CD4-positive, alpha-beta T cell treated with Interleukin-12 subunit alpha and Interleukin-12 subunit beta, for 1 hour (primary cell): ENCODE data around the gene TWF2.
"Not testable (repeated sequence)": the region's sequence is repeated elsewhere in the genome, so short reads cannot be mapped to it uniquely, and the experiment has no call there.

Experiments
- DNase-seq: peaks from one replicate; pipeline ENCODE4 v3.0.0-alpha.2; 2020

The TWF2 gene

DNA sequence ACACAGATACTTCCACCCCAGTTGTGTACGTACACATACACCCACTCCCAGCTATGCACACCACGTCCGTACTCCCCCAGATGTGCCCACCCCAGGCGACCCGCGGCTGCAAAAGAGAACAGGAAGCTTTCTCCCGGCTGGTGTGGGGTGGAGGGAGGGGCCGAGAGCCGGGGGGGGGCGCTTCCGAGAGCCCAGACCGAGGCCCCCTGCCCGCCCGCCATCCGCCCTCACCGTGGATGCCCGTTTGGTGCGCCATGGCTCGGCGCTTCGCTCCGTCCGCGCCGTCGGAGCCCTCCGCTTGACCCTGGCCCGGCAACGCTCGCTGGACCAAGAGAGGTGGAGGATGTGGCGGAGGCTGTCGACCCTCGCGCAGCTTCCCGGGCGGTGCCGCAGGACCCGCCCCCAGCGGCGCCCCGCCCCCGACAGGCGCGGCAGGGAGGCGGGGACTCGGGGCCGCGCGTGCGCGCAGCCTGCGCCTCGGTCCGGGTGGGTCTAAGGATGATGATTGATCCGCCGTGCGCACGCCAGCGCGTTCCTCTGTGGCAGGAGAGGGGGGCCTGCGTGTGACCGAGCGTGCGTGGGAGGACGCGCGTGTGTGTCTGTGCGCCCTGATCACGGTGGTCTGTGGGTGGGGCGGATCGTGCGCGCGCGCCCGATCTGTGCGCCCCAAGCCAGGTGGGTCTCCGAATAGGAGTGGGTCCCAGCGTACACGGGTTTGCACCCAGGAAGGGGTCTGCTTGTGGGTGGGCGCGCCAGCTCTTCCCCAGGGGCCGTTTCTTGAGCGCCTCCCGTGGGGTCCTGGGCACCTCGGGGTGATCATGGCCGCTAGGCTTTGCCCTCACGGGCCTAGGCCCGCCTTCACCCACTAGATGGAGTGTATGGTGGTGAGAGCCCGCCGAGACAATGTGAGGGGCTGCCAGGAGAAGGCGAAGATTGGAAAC is at the start of gene TWF2:
TWF2 (minus strand) TSS at position 398 of the 941 bp plus-strand sequence; CDS start at position 256, 142 bp downstream.
- DNase-seq: peak; percentile 88

DNA sequence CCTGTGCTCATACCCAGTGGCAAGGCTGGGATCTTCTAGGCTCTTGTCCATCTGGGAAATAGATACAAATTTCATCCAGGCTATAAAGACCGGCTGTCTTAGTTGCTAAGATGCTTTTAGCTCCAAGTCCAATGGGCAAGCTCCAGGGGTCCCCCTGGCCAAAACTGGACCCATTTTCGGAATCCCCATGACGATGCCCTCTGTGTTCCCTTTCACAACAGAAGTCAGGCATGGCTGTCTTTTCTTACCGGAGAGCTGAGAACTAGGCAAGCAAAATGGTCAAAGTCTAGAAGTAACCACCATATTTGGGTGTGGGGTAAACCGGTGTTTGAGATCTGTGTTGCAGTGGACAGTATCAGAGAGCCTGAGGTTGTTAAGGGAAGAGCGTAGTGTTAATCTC is 49.7 kb upstream of the TWF2 start:
- DNase-seq: no peak

DNA sequence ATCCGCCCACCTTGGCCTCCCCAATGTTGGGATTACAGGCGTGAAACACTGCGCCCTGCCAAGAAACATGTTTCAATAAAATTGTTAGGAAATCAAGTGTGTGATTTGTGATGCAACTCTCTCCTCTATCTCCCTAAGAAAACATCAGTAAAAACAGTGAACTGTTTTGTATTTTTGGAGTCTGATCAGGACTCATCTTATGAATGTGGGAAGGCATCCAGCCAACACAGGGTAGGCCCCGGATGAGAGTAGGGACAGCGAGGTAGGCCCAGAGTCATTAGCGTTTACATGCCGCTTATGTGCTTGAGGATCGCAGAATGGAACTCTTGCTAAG is 47.8 kb upstream of the TWF2 start:
- no peak for DNase-seq

DNA sequence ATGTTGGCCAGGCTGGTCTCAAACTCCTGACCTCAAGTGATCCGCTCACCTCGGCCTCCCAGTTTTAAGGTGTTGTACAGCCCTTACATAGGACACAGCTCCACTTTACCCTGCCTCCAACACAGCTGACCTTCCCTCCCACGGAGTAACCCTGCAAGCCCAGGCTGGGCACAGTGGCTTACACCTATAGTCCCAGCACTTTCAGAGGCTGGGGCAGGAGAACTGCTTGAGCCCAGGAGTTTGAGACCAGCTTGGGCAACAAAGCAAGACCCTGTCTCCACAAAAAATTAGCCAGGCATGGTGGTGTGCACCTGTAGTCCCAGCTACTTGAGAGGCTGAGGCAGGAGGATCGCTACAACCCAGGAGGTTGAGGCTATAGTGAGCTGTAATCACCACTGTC is 45.1 kb upstream of the TWF2 start:
- not testable (repeated sequence) for DNase-seq

DNA sequence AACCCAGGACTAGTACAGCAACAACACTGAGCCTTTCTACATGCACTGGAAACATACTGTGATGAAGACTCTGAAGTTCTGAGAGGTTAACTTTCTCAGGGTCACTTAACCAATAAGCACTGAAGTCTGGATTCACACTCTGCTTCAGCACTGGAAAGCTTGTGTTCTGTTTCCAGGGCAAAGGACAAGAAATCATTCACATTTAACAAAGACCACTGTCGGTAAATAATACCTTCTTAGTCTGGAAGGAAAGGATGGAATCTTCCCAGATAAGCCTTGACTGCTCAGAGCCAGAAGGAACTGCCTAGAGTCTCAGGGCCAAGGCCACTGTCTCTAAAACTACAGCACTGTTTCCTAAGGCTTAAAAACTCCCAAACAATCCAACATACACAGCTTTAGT is 44.3 kb upstream of the TWF2 start:
- DNase-seq: no peak

DNA sequence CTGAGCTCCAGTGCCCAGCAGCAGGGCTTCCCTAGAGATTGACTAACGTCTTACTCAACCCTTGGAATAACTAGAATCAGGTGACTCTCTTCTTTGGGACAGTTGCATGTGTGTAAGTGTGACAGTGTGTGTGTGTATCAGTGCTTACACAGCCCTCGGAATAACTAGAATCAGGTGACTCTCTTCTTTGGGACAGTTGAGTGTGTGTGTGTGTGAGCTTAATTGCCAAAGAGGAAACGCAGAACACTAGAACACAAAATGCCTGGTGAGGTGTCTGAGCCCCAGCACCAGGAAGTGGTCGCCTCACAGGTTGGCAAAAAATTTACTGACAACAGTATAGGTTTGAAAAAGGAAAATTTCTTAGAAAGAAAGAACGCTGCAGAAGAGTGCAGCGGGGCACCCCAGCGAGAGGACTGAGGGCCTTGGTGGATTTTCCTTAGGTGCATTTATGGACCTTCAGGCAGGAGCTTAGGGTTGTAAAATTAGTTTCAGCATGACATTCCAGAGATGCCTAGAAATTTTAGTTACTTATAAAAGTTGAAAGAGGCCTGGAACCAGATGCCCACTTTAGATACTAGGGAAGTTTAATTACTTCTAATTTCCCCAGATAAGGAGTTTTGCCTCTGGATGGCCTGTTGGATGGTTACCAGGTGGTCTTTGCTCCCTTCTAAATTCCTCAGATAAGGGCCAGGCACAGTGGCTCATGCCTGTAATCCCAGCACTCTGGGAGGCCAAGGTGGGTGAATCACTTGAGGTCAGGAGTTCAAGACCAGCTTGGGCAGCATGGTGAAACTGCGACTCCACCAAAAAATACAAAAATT is 43.2 kb upstream of the TWF2 start:
- DNase-seq: peak; percentile 71

DNA sequence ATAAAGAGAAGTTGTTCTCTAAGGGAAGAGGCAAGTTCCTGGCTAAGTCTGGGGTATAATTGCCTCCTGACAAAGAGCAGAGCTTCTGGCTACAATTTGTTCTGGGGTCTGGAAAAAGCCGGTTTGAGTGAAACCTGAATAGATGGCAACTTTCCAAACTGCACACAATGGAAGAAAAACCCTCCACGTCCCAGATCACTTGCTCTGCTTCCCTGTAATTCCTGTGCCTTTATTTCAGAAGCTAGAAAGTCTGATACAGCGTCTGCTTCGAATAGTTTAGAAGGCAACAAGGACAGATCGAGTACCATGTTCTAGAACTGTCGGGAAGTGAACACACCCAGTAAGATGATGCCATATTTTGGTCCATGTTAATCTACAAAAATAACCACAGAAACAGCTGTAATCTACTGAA is 41.1 kb upstream of the TWF2 start:
- DNase-seq: no peak

DNA sequence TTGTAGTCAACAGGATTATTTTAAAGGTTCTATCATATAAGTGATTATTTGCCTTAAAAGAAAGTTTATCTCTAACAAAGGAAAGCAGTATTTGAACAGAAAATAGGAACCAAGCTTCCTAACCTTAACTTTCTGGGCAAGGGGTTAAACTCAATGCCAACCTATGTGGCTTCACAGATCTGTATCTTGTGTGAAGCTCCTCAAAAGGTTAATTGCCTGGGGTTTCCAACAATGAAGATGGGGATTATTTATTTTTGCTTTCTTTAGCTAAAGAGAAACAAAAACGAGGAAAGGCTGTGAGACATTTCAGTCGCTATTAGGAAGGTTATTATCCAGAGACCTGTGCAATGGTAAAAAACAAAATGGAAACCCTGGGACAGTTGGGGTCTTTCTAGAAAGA is 40.6 kb upstream of the TWF2 start:
- no peak for DNase-seq

DNA sequence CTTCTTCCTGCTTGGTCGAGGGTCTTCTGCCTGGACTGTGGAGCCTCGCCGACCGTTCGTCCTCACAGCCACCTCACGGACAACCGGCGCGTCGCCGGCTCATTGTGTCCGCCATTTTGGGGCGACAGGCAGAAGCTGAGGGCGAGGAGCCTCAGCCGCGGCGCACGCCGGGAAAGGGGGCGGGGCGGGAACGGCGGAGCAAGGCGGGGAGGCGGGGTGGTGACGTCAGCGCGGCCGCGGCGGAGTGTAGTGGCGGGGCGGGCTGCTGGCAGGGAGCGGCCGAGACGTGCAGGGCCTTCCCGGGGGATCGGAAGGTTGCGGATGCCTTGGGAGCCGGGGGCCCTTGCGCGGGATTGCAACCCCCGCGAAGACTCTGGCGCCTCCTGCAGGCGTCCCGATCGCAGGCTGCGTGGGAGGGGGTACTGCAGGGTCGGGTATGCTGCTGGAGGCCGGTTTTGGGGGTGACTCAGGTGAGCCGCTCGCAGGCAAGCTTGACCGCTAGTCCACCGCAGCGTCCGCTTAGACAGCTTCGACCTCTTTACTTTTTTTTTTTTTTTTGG is 39.6 kb upstream of the TWF2 start, which contains the start of gene WDR82:
WDR82 (minus strand) TSS at position 140 of the 560 bp plus-strand sequence. CDS start 288 bp downstream, outside the sequence.
- DNase-seq: peak; percentile 97

DNA sequence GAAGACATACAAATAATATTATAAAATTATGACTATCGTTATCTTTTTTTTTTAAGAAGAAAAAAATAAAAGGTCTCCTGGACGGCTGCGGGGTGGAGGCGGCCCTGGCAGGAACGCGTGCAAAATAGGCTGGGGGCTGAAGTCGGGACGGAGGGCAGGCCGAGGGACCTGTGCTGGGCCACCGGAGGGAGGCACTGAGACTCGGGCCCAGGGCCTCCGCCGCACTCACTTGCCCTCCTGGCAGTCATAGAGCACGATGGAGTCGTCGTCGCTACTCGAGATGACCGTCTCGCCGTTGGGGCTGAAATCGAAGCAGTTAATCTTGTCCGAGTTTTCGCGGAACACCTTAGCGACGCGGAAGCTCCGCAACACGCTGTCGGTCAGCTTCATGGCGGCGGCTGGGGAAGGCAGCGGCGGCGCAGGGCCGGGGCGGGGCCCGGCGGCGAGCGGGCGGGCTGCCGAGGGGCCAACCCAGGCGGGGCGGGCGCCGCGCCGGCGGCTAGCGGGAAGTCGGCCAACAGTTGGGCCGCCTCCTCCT is 39.1 kb upstream of the TWF2 start:
- DNase-seq: no peak

DNA sequence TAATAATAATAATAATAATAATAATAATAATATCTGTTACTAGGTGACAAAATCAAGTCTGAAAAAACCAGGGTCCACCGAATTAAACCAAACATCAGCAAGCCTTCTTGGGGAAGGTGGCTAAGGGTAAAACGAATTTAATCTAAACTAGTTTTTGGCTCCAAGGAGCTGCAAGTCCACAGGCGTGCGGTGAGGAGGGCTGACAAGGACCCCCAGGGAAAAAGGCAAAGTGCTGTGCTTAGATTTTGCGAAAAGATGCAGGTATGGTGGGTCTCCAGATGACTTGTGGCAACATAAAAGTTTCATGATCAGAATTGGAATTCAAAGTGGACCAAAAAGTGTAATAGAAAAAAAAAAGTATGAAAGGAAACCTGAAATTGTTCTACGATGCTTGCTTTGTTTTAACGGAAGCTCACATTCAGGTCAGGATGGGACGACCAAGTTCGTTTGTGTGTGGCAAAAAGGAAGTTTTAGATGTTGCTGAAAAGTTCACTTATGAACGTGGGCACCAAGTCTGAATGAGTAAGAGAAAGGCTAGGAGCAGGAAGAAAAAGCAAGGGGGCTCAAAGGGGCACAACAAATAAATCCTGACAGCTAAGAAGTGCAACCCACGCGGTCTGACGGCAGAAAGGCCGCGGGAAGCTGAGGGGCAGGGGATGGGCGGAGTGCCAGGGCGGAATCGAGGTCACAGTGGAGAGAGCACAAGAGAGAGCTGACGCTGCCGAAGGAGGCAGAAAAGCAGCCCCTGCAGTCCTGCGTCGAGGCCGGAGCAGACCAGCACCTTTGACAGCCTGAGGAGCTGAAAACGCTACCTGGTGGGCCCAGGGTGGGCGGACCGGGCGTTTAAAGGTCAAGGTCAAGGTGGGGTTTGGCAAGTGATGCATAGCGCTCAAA is 38.4 kb upstream of the TWF2 start:
- peak; percentile 73 for DNase-seq

DNA sequence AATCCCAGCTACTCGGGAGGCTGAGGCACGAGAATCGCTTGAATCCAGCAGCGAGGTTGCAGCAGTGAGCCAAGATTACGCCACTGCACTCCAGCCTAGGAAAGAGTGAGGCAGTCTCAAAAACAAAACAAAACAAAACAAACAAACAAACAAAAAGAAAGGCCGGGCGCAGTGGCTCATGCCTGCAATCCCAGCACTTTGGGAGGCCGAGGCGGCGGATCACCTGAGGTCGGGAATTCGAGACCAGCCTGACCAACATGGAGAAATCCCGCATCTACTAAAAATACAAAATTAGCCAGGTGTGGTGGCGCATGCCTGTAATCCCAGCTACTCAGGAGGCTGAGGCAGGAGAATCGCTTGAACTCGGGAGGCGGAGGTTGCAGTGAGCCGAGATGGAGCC is 35.8 kb upstream of the TWF2 start:
- DNase-seq: not testable (repeated sequence)

DNA sequence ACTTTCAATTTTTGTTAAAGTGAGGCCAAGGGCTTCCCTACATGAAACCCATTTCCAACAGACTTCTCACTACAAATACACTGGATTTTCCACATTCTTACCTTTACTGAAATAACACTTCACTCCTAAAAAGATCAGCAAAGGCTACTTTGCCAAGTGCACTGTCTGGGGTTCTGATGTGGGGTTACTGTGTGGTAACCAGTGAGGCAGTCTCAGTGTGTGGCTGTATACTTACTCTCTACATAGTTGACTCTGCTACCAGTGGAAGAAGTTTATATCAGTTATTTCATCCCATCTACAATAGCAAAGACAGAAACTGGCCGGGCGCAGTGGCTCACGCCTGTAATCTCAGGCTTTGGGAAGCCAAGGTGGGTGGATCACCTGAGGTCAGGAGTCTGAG is 33.9 kb upstream of the TWF2 start:
- no peak for DNase-seq

DNA sequence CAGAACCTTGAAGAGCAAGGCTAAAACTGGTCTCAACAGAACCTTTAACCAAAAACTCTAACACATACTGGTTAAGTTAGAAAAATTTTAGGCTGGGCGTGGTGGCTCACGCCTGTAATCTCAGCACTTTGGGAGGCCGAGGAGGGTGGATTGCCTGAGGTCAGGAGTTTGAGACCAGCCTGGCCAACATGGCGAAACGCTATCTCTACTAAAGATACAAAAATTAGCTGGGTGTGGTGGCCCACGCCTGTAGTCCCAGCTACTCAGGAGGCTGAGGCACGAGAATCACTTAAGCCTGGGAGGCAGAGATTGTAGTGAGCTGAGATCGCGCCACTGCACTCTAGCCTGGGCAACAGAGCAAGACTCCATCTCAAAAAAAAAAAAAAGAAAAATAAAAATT is 33.2 kb upstream of the TWF2 start:
- not testable (repeated sequence) for DNase-seq

DNA sequence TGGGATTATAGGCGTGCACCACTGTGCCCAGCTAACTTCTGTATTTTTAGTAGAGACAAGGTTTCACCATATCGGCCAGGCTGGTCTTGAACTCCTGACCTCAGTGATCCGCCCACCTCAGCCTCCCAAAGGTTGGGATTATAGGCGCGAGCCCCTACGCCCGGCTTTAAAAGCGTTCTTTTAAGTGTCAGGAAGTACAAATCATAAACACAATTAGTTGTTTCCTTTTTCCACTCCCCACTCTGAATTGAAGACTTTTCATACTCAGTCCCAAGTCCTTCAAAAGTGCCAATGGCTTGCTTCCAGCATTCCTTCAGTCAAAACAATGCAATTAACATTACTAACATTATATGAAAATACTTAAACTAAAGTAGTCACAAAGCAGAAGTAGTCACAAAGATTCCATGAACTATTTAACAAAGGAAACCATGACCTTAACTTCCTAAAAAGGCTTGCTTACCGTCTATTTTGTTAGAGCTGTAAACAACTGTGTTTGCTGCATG is 31.3 kb upstream of the TWF2 start:
- DNase-seq: no peak

DNA sequence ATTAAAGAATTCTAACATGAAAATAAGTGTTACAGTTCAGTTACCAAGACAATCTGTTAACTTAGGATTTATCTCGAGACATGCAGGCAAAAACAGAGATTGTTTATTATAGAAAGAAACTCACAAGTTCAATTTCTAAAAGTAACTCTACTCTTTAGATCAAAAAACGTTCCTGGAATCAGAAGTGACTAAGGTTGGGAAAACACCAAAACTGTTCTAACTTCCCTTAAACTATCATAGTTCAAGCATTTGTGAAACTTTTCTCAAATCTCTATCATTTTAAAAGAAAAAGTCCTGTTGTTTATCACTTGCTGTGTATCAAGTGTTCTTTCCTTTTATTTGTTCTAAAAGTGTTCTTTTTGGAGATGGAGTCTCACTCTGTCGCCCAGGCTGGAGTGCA is 30.8 kb upstream of the TWF2 start:
- DNase-seq: no peak

DNA sequence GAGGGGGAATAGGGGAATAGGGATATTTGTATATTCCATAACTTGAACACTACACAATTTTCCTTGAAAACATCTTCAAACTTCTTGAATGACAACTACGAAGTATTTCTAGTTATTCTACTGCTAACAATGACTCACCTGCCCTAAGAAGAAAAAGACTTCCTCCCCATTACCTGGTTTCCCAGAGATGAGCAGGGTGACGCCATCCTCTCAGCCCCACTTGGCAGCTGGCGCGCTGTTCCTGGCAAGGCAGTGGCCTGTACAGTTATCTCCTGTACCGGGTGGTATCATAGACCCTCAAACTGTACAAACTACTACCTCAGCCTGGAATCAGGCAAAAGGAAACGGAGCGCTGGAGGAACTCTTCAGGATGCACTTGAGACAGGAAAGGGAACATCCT is 29.1 kb upstream of the TWF2 start:
- peak; percentile 46 for DNase-seq

DNA sequence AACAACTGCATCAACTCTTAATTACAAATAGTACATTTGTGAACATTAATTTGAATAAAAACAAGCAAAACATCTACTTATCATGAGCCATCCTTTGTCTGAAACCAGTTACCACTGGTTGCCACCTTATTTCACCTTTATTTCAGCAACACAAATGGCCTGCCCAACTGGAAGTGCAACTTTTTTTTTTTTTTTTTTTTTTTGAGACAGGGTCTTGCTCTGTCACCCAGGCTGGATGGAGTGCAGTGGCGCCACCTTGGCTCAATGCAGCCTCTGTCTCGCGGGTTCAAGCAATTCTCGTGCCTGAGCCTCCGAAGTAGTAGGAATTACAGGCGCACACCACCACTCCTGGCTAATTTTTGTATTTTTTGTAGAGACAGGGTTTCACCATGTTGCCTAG is 26.4 kb upstream of the TWF2 start:
- DNase-seq: no peak

DNA sequence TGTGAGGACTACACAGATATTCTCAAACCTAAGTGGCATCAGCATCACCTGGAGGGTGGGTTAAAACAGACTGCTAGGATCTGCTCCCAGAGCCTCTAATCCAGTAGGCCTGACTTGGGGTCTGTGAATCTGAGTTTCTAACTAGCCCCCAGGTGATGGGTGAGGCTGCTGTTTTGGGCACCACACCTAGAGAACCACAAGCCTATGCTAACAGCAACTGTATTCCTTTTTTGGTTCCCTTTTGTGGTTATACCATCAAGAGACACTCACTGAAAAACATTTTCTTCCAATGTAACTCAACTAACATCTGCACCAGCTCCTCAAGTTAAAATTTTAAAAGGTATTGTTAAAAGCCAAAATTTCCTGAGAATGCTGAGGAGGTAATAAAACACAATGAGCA is 23.5 kb upstream of the TWF2 start:
- DNase-seq: no peak

DNA sequence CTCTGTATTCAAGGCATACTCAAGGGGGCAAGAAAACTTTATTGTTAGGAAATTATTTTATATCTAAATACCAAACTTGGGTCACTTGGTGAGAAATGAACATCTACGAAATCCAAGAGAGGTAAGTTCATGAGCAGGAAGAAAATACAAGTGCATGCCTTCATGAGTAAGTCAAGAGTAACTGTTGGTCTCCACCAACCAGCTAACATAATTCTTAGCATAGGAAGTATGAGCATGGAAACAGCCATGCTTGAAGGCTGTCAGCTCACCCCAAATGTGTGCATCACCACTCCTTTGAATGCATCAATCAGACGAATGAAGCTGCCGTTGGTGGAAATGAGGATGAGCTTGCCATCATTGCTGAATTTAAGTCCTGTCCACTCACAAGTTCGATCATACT is 20.5 kb upstream of the TWF2 start:
- no peak for DNase-seq

DNA sequence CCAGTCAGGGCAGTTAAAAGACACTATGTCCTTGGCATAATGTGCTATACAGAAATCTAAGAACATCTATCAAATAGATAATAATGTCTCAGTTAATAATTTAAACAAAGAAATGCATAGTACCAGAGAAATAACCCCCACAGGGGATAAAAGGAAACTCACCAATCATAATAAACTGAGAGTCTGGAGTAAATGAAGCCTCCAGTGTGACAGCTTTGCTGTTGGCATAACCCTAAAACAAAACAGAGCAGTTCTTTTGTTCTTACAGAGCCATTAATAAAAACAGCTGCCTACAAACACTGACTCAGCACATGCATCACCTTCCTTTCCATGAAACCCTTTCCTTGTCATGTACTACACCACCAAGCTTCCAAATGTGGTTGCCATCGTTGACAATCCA is 20.1 kb upstream of the TWF2 start:
- DNase-seq: no peak

DNA sequence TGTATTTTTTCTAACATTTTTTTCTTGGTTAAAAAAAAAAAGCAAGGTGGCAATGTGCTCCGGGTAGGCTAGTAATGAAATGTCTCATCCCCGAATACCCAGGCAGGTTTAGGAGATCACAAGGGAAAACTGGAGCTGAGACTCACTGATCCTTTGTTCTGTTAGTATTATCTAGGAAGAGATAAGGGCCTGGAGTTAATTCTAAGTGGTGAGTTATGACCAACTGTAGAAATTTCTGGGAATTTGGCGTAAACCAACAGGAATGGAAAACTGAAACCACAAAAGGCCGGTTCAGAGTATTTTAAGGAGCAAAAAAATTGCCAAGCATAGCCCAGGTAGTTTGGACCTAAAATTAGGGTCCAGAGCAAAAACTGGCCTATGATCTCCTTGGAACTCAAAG is 19.0 kb upstream of the TWF2 start:
- no peak for DNase-seq
